NCI-H526 (cell line): ENCODE data around the gene FERMT3.
A peak's percentile ranks its signal among the peaks of the same experiment; 100 is the strongest.

Experiments used
- DNase-seq, 2 experiments: peaks; one replicate each; lab custom pipeline; 2025; lab: John Stamatoyannopoulos, UW

Gene FERMT3

GRCh38 chr11:64264371-64264852, 57.9 kb downstream of the FERMT3 start:
- DNase-seq = peak; percentile 75 to 90

- peak; percentile 94 to 97 for DNase-seq
These were observed 58.9 kb downstream of the FERMT3 start for GRCh38 chr11:64265176-64266160.

- DNase-seq = no peak
These were observed 59.8 kb downstream of the FERMT3 start for GRCh38 chr11:64266339-64266738.

GRCh38 chr11:64267207-64267945, 60.9 kb downstream of the FERMT3 start:
- DNase-seq = peak in 1 of 2 experiments; percentile 73

- no peak for DNase-seq
These were observed 61.7 kb downstream of the FERMT3 start for GRCh38 chr11:64268025-64268892.

- peak in 1 of 2 experiments; percentile 47 for DNase-seq
These were observed 62.5 kb downstream of the FERMT3 start for GRCh38 chr11:64268893-64269539.

- peak; percentile 100 for DNase-seq
These were observed 63.2 kb downstream of the FERMT3 start for GRCh38 chr11:64269540-64270220.
